Activated B cell treated with CpG ODN at 0.5 μM for 24 hours (primary cell): ENCODE data around the gene EP400. TPM values are rescaled to one million over a fixed set of nuclear protein-coding genes. Genes with fewer than 3 reads are reported as not detected.
"Not testable (repeated sequence)": the region's sequence is repeated elsewhere in the genome, so short reads cannot be mapped to it uniquely, and the experiment has no call there.

Experiments used
- ATAC-seq: fragments of 200-7000 bp; cut with Tn5 transposase; one replicate; pipeline ENCODE4 v1.10.0; 2021; ENCODE audit warnings: low read depth, mild to moderate bottlenecking, moderate library complexity
- CTCF ChIA-PET: fragments of 350-600 bp; sonication (Branson Sonifier 250); formaldehyde crosslinking; loops from one replicate; lab custom pipeline; 2021; ENCODE audit warnings: antibody characterized with exemption; lab: Charles Lee
- POLR2A ChIA-PET: fragments of 350-600 bp; sonication (Branson Sonifier 250); formaldehyde crosslinking; loops from one replicate; lab custom pipeline; 2021; ENCODE audit warnings: antibody characterized with exemption; lab: Charles Lee
- DNase-seq: peaks from one replicate; pipeline ENCODE4 v3.0.0; 2022
- H3K27ac Mint-ChIP-seq: one replicate; pipeline ENCODE4 v1.8.0; 2020; ENCODE audit warnings: mixed read lengths
- H3K27me3 Mint-ChIP-seq: one replicate; pipeline ENCODE4 v1.8.0; 2021; ENCODE audit warnings: mixed read lengths
- H3K36me3 Mint-ChIP-seq: one replicate; pipeline ENCODE4 v1.8.0; 2021; ENCODE audit warnings: low read depth, mixed read lengths
- H3K4me1 Mint-ChIP-seq: one replicate; pipeline ENCODE4 v1.8.0; 2021; ENCODE audit warnings: mixed read lengths
- H3K4me3 Mint-ChIP-seq: one replicate; pipeline ENCODE4 v1.8.0; 2020; ENCODE audit warnings: mild to moderate bottlenecking, mixed read lengths
- H3K9me3 Mint-ChIP-seq: one replicate; pipeline ENCODE4 v1.8.0; 2020; ENCODE audit warnings: mixed read lengths
- intact Hi-C: fragments of 100-400 bp; cut with micrococcal nuclease; formaldehyde crosslinking; loops from one replicate; pipeline ENCODE4 v1.15.1; 2024
- total RNA-seq: library from RNA; stranded (reverse); gene quantifications from 2 replicates; pipeline ENCODE4 v1.2.3, GENCODE V29; 2022
- TF ChIP-seq, protein P1 (sequence below): fragments of 200-600 bp; IDR thresholded peaks from one replicate; pipeline ENCODE4 v1.8.0; 2022; ENCODE audit warnings: antibody characterized with exemption, mild to moderate bottlenecking

EP400 gene
- total RNA-seq, 1 donor from 2014 or later: 65.6 TPM

DNA sequence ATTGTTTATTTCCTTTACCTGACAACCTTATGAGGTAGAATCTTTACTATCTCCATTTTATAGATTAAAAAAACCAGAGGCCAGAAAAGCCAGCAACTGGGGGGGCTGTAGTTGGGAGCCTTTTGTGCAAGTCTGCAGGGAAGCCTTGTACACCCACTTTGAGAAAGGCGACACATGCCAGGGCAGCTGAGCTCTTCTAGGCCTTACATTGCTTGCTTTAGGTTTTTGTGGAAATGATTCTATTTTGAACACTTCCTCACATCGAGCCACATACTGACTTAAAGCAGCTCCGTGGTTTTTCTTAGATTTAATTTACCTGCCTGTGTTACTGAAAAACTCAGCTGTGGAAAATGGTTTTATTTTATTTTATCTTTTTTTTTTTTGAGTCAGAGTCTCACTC is 34.6 kb downstream of the EP400 start:
- TF ChIP-seq, protein P1, sequence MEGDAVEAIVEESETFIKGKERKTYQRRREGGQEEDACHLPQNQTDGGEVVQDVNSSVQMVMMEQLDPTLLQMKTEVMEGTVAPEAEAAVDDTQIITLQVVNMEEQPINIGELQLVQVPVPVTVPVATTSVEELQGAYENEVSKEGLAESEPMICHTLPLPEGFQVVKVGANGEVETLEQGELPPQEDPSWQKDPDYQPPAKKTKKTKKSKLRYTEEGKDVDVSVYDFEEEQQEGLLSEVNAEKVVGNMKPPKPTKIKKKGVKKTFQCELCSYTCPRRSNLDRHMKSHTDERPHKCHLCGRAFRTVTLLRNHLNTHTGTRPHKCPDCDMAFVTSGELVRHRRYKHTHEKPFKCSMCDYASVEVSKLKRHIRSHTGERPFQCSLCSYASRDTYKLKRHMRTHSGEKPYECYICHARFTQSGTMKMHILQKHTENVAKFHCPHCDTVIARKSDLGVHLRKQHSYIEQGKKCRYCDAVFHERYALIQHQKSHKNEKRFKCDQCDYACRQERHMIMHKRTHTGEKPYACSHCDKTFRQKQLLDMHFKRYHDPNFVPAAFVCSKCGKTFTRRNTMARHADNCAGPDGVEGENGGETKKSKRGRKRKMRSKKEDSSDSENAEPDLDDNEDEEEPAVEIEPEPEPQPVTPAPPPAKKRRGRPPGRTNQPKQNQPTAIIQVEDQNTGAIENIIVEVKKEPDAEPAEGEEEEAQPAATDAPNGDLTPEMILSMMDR: no peak
- Mint-ChIP-seq H3K9me3 (no peaks in the 10 kb centered on the region), H3K27me3 (no peaks in the 10 kb centered on the region), H3K27ac (no peak overlapping the region), H3K4me1 (no peaks in the 10 kb centered on the region), H3K4me3 (no peak overlapping the region), H3K36me3 (peaks cover 88% of the 10 kb centered on the region)
- DNase-seq: no peak
- POLR2A ChIA-PET: no interaction called here
- intact Hi-C loops: no loop called here
- CTCF ChIA-PET: no interaction called here
- no peak for ATAC-seq

DNA sequence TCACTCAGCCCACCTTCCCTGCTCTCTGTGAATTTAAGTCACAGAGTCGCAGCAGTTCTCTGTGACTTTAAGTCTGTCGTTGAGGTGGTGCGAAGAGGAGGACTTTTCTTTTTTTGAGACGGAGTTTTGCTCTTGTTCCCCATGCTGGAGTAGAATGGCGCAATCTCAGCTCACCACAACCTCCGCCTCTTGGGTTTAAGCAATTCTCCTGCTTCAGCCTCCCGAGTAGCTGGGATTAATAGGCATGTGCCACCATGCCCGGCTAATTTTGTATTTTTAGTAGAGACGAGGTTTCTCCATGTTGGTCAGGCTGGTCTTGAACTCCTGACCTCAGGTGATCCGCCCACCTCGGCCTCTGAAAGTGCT is 35.8 kb downstream of the EP400 start:
- intact Hi-C loops, H3K9me3 Mint-ChIP-seq, H3K27ac Mint-ChIP-seq, H3K4me3 Mint-ChIP-seq, ATAC-seq, DNase-seq, POLR2A ChIA-PET, H3K27me3 Mint-ChIP-seq, H3K4me1 Mint-ChIP-seq: not testable (repeated sequence)
- CTCF ChIA-PET: interaction anchor here (1.2 kb wide), 1 partner anchor 27 kb away, joined by 3 read pairs; no protein-coding TSS in a partner anchor
- peaks cover 89% of the 10 kb centered on the region for H3K36me3 Mint-ChIP-seq

DNA sequence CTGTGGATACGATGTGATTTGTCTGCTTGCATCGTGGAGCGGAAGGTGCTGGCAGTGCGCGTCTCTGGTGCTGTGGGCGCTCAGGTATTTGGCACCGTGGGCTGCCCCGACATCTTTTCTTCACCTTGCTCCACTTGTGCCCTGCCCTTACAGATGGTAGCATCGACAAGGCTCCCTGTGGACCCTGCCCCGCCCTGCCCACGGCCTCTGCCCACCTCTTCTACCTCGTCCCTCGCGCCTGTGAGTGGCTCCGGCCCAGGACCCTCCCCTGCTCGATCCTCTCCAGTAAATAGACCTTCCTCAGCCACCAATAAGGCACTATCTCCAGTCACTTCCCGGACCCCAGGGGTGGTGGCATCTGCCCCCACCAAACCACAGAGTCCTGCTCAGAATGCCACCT is 36.6 kb downstream of the EP400 start:
- H3K27me3 Mint-ChIP-seq: no peaks in the 10 kb centered on the region
- intact Hi-C loops: no loop called here
- no peak for ATAC-seq
- DNase-seq: no peak
- H3K27ac Mint-ChIP-seq: no peak overlapping the region
- POLR2A ChIA-PET: no interaction called here
- TF ChIP-seq, protein P1: no peak
- CTCF ChIA-PET: no interaction called here
- peaks cover 89% of the 10 kb centered on the region for H3K36me3 Mint-ChIP-seq
- H3K4me3 Mint-ChIP-seq: no peak overlapping the region
- H3K9me3 Mint-ChIP-seq: no peaks in the 10 kb centered on the region
- H3K4me1 Mint-ChIP-seq: no peaks in the 10 kb centered on the region

DNA sequence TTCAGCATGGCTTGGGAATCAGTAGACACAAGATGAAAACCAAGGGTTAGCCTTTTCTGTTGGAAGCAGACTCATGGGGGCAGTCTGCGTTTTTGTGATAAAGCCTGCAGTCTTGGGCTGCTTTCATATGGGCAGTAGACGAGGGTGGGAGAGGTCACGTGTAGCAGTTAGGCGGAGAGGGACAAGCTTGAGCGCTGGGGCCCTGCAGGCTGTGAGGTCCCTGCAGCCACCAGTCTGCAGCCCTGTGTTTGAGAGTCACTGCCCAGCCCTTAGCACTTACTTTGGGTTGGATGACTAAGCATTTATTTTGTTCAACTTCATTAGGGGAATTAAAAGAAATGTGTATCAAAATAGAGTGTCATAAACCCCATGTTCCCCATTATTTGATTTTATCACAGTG is 37.2 kb downstream of the EP400 start:
- H3K9me3 Mint-ChIP-seq: no peaks in the 10 kb centered on the region
- H3K36me3 Mint-ChIP-seq: peaks cover 89% of the 10 kb centered on the region
- TF ChIP-seq, protein P1: no peak
- no peaks in the 10 kb centered on the region for H3K4me1 Mint-ChIP-seq
- H3K27me3 Mint-ChIP-seq: no peaks in the 10 kb centered on the region
- no peak overlapping the region for H3K27ac Mint-ChIP-seq
- ChIA-PET POLR2A (no interaction called here), CTCF (no interaction called here)
- no peak for DNase-seq
- no peak overlapping the region for H3K4me3 Mint-ChIP-seq
- intact Hi-C loops: no loop called here
- no peak for ATAC-seq

DNA sequence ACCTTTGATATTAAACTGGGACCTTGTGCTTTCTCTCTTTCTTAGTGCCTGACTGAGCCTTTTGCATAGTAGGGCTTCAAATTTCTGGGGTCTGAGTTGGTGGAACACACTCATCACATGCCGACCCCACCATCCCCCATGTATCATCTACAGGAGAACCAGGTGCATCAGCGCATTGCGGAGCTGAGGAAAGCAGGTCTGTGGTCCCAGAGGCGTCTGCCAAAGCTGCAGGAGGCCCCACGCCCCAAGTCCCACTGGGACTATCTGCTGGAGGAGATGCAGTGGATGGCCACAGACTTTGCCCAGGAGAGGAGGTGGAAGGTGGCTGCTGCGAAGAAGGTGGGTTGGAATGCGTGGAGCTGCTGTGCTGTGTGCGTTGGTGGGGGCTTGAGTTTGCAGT is 37.8 kb downstream of the EP400 start:
- intact Hi-C loops: no loop called here
- Mint-ChIP-seq H3K4me1 (no peaks in the 10 kb centered on the region), H3K27ac (no peak overlapping the region), H3K4me3 (no peak overlapping the region), H3K9me3 (no peaks in the 10 kb centered on the region), H3K36me3 (peaks cover 89% of the 10 kb centered on the region), H3K27me3 (no peaks in the 10 kb centered on the region)
- no peak for ATAC-seq
- TF ChIP-seq, protein P1: no peak
- ChIA-PET POLR2A (no interaction called here), CTCF (no interaction called here)
- DNase-seq: no peak
